ENCODE data around the gene OLFML3. TPM values are rescaled to one million over a fixed set of nuclear protein-coding genes. Genes with fewer than 3 reads are reported as not detected.

The OLFML3 gene
- total and polyA plus RNA-seq, 2 of the 8 experiments (the other 6 are each of a cell fraction or from before 2014, with no cell fraction given), result 56.0 to 72.3 TPM

- TF ChIP-seq CHD7 (IDR thresholded peaks at IDR 0.05; ENCODE audit: insufficient replicate concordance, low read length) (no peak), ATF2 (IDR thresholded peaks at IDR 0.05; ENCODE audit: low read length) (no peak), KDM4A (IDR thresholded peaks at IDR 0.05; ENCODE audit: low read depth, low read length, severe bottlenecking) (no peak), SRF (IDR thresholded peaks at IDR 0.05; ENCODE audit: low read depth, low read length) (no peak), TCF12 (IDR thresholded peaks at IDR 0.05; ENCODE audit: low read depth, low read length) (no peak), NANOG (IDR thresholded peaks at IDR 0.05; ENCODE audit: insufficient read depth, low read depth, low read length, poor library complexity, severe bottlenecking) (no peak), POU5F1 (IDR thresholded peaks at IDR 0.05; ENCODE audit: low read depth, low read length) (no peak)
- TF ChIP-seq, protein P1, sequence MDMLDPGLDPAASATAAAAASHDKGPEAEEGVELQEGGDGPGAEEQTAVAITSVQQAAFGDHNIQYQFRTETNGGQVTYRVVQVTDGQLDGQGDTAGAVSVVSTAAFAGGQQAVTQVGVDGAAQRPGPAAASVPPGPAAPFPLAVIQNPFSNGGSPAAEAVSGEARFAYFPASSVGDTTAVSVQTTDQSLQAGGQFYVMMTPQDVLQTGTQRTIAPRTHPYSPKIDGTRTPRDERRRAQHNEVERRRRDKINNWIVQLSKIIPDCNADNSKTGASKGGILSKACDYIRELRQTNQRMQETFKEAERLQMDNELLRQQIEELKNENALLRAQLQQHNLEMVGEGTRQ (IDR thresholded peaks at IDR 0.05; ENCODE audit: low read length), result no peak
Measured at GRCh38 chr1:113972954-113973353, 6.3 kb upstream of the OLFML3 start (continued).

Measured in H1 (cell line).